Measurements from ENCODE around the gene LINGO3.

DNA sequence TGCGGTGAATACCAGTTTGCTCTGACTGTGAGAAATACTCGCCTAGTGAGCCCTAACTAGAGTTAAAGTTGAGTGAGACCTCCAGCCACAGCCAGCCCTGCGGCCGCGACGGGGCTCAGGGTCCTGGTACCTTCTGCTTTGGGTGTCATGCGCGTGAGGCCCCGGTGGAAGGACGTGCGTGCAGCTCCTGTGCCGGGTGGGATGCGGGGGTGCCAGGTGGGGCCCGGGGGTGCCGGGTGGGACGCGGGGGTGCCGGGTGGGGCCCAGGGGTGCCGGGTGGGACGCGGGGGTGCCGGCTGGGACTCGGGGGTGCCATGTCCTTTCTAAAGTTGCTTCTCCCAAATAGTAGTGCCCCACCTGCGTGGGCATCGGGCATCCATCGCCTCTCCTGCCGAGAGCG is 43.6 kb upstream of the LINGO3 start:
- TF ChIP-seq, protein P1, sequence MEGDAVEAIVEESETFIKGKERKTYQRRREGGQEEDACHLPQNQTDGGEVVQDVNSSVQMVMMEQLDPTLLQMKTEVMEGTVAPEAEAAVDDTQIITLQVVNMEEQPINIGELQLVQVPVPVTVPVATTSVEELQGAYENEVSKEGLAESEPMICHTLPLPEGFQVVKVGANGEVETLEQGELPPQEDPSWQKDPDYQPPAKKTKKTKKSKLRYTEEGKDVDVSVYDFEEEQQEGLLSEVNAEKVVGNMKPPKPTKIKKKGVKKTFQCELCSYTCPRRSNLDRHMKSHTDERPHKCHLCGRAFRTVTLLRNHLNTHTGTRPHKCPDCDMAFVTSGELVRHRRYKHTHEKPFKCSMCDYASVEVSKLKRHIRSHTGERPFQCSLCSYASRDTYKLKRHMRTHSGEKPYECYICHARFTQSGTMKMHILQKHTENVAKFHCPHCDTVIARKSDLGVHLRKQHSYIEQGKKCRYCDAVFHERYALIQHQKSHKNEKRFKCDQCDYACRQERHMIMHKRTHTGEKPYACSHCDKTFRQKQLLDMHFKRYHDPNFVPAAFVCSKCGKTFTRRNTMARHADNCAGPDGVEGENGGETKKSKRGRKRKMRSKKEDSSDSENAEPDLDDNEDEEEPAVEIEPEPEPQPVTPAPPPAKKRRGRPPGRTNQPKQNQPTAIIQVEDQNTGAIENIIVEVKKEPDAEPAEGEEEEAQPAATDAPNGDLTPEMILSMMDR (IDR thresholded peaks at IDR 0.05), result no peak
- no peak for TF ChIP-seq POLR2A (IDR thresholded peaks at IDR 0.05)
